Duodenal mucosa (tissue), 2 donors: ENCODE measurements around the gene LRPPRC.

Source experiments
- H3K27ac ChIP-seq: one replicate; pipeline ENCODE4 v1.7.0; 2013; ENCODE audit warnings: low read depth, low read length
- H3K27me3 ChIP-seq, 2 donors: one replicate each; pipeline ENCODE4 v1.7.0; 2013; ENCODE audit warnings: low read length in 2 of 2, control low read depth in 1 of 2; ENCODE audit not compliant: insufficient read depth in 2 of 2, control insufficient read depth in 1 of 2
- H3K36me3 ChIP-seq, 2 donors: one replicate each; pipeline ENCODE4 v1.7.0; 2013; ENCODE audit warnings: low read length in 2 of 2, control low read depth in 1 of 2; ENCODE audit not compliant: insufficient read depth in 2 of 2, control insufficient read depth in 1 of 2
- H3K4me1 ChIP-seq, 2 donors: one replicate each; pipeline ENCODE4 v1.7.0; 2013; ENCODE audit warnings: low read length in 2 of 2, control low read depth in 1 of 2; ENCODE audit not compliant: insufficient read depth in 2 of 2, control insufficient read depth in 1 of 2
- H3K4me3 ChIP-seq, 2 donors: one replicate each; pipeline ENCODE4 v1.7.0; 2013; ENCODE audit warnings: low read length in 2 of 2, low read depth in 1 of 2
- H3K9ac ChIP-seq, 2 donors: one replicate each; pipeline ENCODE4 v1.7.0; 2013; ENCODE audit warnings: low read length in 2 of 2, low read depth in 1 of 2
- H3K9me3 ChIP-seq, 2 donors: one replicate each; pipeline ENCODE4 v1.7.0; 2013; ENCODE audit warnings: low read length in 2 of 2, control low read depth in 1 of 2; ENCODE audit not compliant: control insufficient read depth in 1 of 2

LRPPRC gene

GRCh38 chr2:43944915-43945314, 50.9 kb downstream of the LRPPRC start:
- peaks cover 34 to 59% of the 10 kb centered on the region in 2 donors for H3K36me3 ChIP-seq
- H3K27ac ChIP-seq, result no peak overlapping the region
- no peaks in the 10 kb centered on the region for H3K27me3 ChIP-seq

GRCh38 chr2:43943809-43944452, 51.9 kb downstream of the LRPPRC start:
- Histone ChIP-seq H3K4me3 (no peak overlapping the region), H3K27ac (no peak overlapping the region), H3K36me3 (peaks cover 31 to 52% of the 10 kb centered on the region in 2 donors), H3K9ac (no peak overlapping the region), H3K9me3 (no peaks in the 10 kb centered on the region), H3K4me1 (no peaks in the 10 kb centered on the region), H3K27me3 (no peaks in the 10 kb centered on the region)

More at GRCh38 chr2:43944915-43945314, 50.9 kb downstream of the LRPPRC start:
- Histone ChIP-seq H3K4me1 (no peaks in the 10 kb centered on the region), H3K9me3 (no peaks in the 10 kb centered on the region), H3K4me3 (no peak overlapping the region), H3K9ac (no peak overlapping the region)

- Histone ChIP-seq H3K9ac (no peak overlapping the region), H3K9me3 (no peaks in the 10 kb centered on the region), H3K27ac (no peak overlapping the region), H3K36me3 (peaks cover 30 to 49% of the 10 kb centered on the region in 2 donors), H3K27me3 (no peaks in the 10 kb centered on the region), H3K4me3 (no peak overlapping the region), H3K4me1 (no peaks in the 10 kb centered on the region)
Observed at GRCh38 chr2:43943323-43943722, 52.5 kb downstream of the LRPPRC start.

GRCh38 chr2:43942881-43943280, 52.9 kb downstream of the LRPPRC start:
- Histone ChIP-seq H3K9me3 (no peaks in the 10 kb centered on the region), H3K4me3 (no peak overlapping the region), H3K9ac (no peak overlapping the region), H3K36me3 (peaks cover 26 to 44% of the 10 kb centered on the region in 2 donors), H3K27me3 (no peaks in the 10 kb centered on the region), H3K4me1 (no peaks in the 10 kb centered on the region), H3K27ac (no peak overlapping the region)

- H3K9me3 ChIP-seq, result no peaks in the 10 kb centered on the region
- H3K4me1 ChIP-seq, result no peaks in the 10 kb centered on the region
- no peak overlapping the region for H3K4me3 ChIP-seq
- H3K9ac ChIP-seq, result no peak overlapping the region
- H3K27me3 ChIP-seq, result no peaks in the 10 kb centered on the region
- no peak overlapping the region for H3K27ac ChIP-seq
- H3K36me3 ChIP-seq, result peaks cover 26 to 36% of the 10 kb centered on the region in 2 donors
Observed at GRCh38 chr2:43941966-43942365, 53.8 kb downstream of the LRPPRC start.

- no peak overlapping the region for H3K27ac ChIP-seq
- no peak overlapping the region for H3K4me3 ChIP-seq
- no peaks in the 10 kb centered on the region for H3K9me3 ChIP-seq
- no peaks in the 10 kb centered on the region for H3K27me3 ChIP-seq
- H3K36me3 ChIP-seq, result peaks cover 21 to 31% of the 10 kb centered on the region in 2 donors
- H3K9ac ChIP-seq, result no peak overlapping the region
- no peaks in the 10 kb centered on the region for H3K4me1 ChIP-seq
Observed at GRCh38 chr2:43941359-43941758, 54.4 kb downstream of the LRPPRC start.

GRCh38 chr2:43939695-43940256, 56.0 kb downstream of the LRPPRC start:
- Histone ChIP-seq H3K27me3 (no peaks in the 10 kb centered on the region), H3K4me3 (no peak overlapping the region), H3K36me3 (peaks cover 10 to 16% of the 10 kb centered on the region in 2 donors), H3K9ac (no peak overlapping the region), H3K9me3 (no peaks in the 10 kb centered on the region), H3K4me1 (no peaks in the 10 kb centered on the region), H3K27ac (no peak overlapping the region)

GRCh38 chr2:43937269-43937820, 58.4 kb downstream of the LRPPRC start:
- no peaks in the 10 kb centered on the region for H3K27me3 ChIP-seq
- H3K27ac ChIP-seq, result no peak overlapping the region
- H3K9me3 ChIP-seq, result no peaks in the 10 kb centered on the region
- H3K36me3 ChIP-seq, result peaks cover 6 to 17% of the 10 kb centered on the region in 2 donors
- no peak overlapping the region for H3K4me3 ChIP-seq
- H3K4me1 ChIP-seq, result no peaks in the 10 kb centered on the region
- no peak overlapping the region for H3K9ac ChIP-seq

GRCh38 chr2:43934567-43934966, 61.2 kb downstream of the LRPPRC start:
- Histone ChIP-seq H3K36me3 (peaks cover 9 to 29% of the 10 kb centered on the region in 2 donors), H3K9me3 (no peaks in the 10 kb centered on the region), H3K4me1 (no peaks in the 10 kb centered on the region), H3K27ac (no peak overlapping the region), H3K27me3 (no peaks in the 10 kb centered on the region), H3K9ac (no peak overlapping the region), H3K4me3 (no peak overlapping the region)

- Histone ChIP-seq H3K4me3 (no peak overlapping the region), H3K4me1 (no peaks in the 10 kb centered on the region), H3K36me3 (peaks cover 9 to 29% of the 10 kb centered on the region in 2 donors), H3K27me3 (no peaks in the 10 kb centered on the region), H3K9me3 (no peaks in the 10 kb centered on the region), H3K9ac (no peak overlapping the region), H3K27ac (no peak overlapping the region)
Observed at GRCh38 chr2:43931293-43931692, 64.5 kb downstream of the LRPPRC start.
